ENCODE results near the gene KNL1. TPM values are rescaled to one million over a fixed set of nuclear protein-coding genes. Genes with fewer than 3 reads are reported as not detected.
"Not testable (repeated sequence)": the region's sequence is repeated elsewhere in the genome, so short reads cannot be mapped to it uniquely, and the experiment has no call there.

The KNL1 gene
- total and polyA plus RNA-seq, 4 donors, result 0.45 to 5.4 (median 0.74) TPM

DNA sequence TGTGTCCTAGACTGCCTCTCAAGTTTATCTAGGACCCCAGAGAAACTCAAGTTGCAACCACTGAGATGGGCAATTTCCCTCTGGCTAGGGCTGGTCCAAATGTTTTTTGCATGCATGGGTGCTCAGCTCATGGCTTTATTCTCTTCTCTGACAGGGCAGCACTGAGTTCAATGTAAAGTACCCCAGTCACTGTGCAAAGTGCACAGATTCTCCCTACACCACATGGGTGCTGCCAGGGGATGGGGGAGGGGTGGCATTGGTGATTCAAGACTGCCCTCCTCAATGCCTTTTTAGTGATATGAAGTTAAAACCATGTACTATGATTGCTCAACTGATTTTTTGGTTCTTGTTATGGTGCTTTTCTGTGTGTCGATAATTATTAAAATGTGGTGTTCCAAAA lies 86.1 kb downstream of the KNL1 start:
- no peak overlapping the region for H3K27ac ChIP-seq (ENCODE audit: low read depth in 1 of 2, low read length in 1 of 2)
- no peaks in the 10 kb centered on the region for H3K9me3 ChIP-seq (ENCODE audit: control insufficient read depth in 4 of 4, insufficient read depth in 3 of 4, low read length in 3 of 4)
- ATAC-seq (ENCODE audit: insufficient read depth, low FRiP score) (no peak), DNase-seq (no peak)
- H3K9ac ChIP-seq (ENCODE audit: insufficient read depth in 1 of 2, low read length in 2 of 2), result no peak overlapping the region
- WGBS, 2 donors, result 94 to 98% methylated on average over 1 of the region's 1 CpG
- no peak overlapping the region for H3K4me3 ChIP-seq
- TF ChIP-seq, protein P1, sequence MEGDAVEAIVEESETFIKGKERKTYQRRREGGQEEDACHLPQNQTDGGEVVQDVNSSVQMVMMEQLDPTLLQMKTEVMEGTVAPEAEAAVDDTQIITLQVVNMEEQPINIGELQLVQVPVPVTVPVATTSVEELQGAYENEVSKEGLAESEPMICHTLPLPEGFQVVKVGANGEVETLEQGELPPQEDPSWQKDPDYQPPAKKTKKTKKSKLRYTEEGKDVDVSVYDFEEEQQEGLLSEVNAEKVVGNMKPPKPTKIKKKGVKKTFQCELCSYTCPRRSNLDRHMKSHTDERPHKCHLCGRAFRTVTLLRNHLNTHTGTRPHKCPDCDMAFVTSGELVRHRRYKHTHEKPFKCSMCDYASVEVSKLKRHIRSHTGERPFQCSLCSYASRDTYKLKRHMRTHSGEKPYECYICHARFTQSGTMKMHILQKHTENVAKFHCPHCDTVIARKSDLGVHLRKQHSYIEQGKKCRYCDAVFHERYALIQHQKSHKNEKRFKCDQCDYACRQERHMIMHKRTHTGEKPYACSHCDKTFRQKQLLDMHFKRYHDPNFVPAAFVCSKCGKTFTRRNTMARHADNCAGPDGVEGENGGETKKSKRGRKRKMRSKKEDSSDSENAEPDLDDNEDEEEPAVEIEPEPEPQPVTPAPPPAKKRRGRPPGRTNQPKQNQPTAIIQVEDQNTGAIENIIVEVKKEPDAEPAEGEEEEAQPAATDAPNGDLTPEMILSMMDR (IDR thresholded peaks at IDR 0.05; ENCODE audit: control extremely low read depth, extremely low read depth), result no peak
- H3K4me1 ChIP-seq (ENCODE audit: control insufficient read depth in 5 of 5, insufficient read depth in 5 of 5, low read length in 5 of 5), result no peaks in the 10 kb centered on the region
- H3K36me3 ChIP-seq (ENCODE audit: control insufficient read depth in 4 of 4, insufficient read depth in 4 of 4, low read length in 4 of 4), result no peaks in the 10 kb centered on the region
- no peaks in the 10 kb centered on the region for H3K27me3 ChIP-seq (ENCODE audit: control insufficient read depth in 3 of 3, insufficient read depth in 3 of 3, low read length in 2 of 3)

GRCh38 chr15:40680959-40681358 lies 86.9 kb downstream of the KNL1 start:
- 42 to 50% methylated on average over 1 of the region's 1 CpG for WGBS, 2 donors
- not testable (repeated sequence) for H3K27ac ChIP-seq (ENCODE audit: low read depth in 1 of 2, low read length in 1 of 2); H3K9ac ChIP-seq (ENCODE audit: insufficient read depth in 1 of 2, low read length in 2 of 2); H3K36me3 ChIP-seq (ENCODE audit: control insufficient read depth in 4 of 4, insufficient read depth in 4 of 4, low read length in 4 of 4); H3K4me1 ChIP-seq (ENCODE audit: control insufficient read depth in 5 of 5, insufficient read depth in 5 of 5, low read length in 5 of 5); DNase-seq; H3K4me3 ChIP-seq; H3K9me3 ChIP-seq (ENCODE audit: control insufficient read depth in 4 of 4, insufficient read depth in 3 of 4, low read length in 3 of 4); H3K27me3 ChIP-seq (ENCODE audit: control insufficient read depth in 3 of 3, insufficient read depth in 3 of 3, low read length in 2 of 3); ATAC-seq (ENCODE audit: insufficient read depth, low FRiP score)

DNA sequence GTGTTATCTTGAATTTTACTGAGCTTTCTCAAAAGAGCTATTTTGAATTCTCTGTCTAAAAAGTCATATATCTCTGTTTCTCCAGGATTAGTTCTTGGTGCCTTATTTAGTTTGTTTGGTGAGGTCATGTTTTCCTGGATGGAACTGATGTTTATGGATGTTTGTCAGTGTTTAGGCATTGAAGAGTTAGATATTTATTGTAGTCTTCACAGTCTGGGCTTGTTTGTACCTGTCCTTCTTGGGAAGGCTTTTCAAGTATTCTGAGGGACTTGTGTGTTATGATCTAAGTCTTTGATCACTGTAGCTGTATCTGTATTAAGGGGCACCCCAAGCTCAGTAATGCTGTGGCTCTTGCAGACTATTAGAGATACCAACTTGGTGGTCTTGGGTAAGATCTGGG lies 90.3 kb downstream of the KNL1 start:
- Histone ChIP-seq H3K9me3 (ENCODE audit: control insufficient read depth in 4 of 4, insufficient read depth in 3 of 4, low read length in 3 of 4) (no peaks in the 10 kb centered on the region), H3K4me3 (no peak overlapping the region), H3K4me1 (ENCODE audit: control insufficient read depth in 5 of 5, insufficient read depth in 5 of 5, low read length in 5 of 5) (no peaks in the 10 kb centered on the region), H3K27ac (ENCODE audit: low read depth in 1 of 2, low read length in 1 of 2) (no peak overlapping the region), H3K36me3 (ENCODE audit: control insufficient read depth in 4 of 4, insufficient read depth in 4 of 4, low read length in 4 of 4) (no peaks in the 10 kb centered on the region), H3K9ac (ENCODE audit: insufficient read depth in 1 of 2, low read length in 2 of 2) (no peak overlapping the region), H3K27me3 (ENCODE audit: control insufficient read depth in 3 of 3, insufficient read depth in 3 of 3, low read length in 2 of 3) (no peaks in the 10 kb centered on the region)
- no peak for ATAC-seq (ENCODE audit: insufficient read depth, low FRiP score)
- TF ChIP-seq, protein P1 (IDR thresholded peaks at IDR 0.05; ENCODE audit: control extremely low read depth, extremely low read depth), result no peak
- no peak for DNase-seq

DNA sequence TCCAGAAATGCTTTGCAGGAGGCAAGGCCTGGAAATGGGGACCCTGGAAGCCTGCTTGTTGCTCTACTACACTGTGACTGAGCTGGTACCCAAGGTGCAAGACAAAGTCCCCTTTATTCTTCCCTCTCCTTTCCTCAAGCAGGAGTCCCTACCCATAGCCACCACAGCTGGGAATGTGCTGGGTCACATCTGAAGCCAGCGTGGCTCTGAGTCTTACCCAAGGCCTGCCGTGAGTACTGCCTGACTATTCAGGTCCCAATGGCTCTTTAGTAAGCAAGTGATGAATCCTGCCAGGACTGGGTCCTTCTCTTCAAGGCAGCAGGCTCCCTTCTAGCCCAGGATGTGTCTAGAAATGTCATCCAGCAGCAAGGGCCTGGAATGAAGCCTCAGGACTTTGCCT lies 91.3 kb downstream of the KNL1 start:
- ATAC-seq (ENCODE audit: insufficient read depth, low FRiP score), result no peak
- WGBS, 2 donors, result 87 to 94% methylated on average over 2 of the region's 2 CpGs
- TF ChIP-seq, protein P1 (IDR thresholded peaks at IDR 0.05; ENCODE audit: control extremely low read depth, extremely low read depth), result no peak
- Histone ChIP-seq H3K27me3 (ENCODE audit: control insufficient read depth in 3 of 3, insufficient read depth in 3 of 3, low read length in 2 of 3) (no peaks in the 10 kb centered on the region), H3K36me3 (ENCODE audit: control insufficient read depth in 4 of 4, insufficient read depth in 4 of 4, low read length in 4 of 4) (peaks cover 0 to under 1% (median 0%) of the 10 kb centered on the region in 4 donors), H3K27ac (ENCODE audit: low read depth in 1 of 2, low read length in 1 of 2) (no peak overlapping the region), H3K4me1 (ENCODE audit: control insufficient read depth in 5 of 5, insufficient read depth in 5 of 5, low read length in 5 of 5) (no peaks in the 10 kb centered on the region), H3K9ac (ENCODE audit: insufficient read depth in 1 of 2, low read length in 2 of 2) (no peak overlapping the region), H3K4me3 (no peak overlapping the region), H3K9me3 (ENCODE audit: control insufficient read depth in 4 of 4, insufficient read depth in 3 of 4, low read length in 3 of 4) (no peaks in the 10 kb centered on the region)
- DNase-seq, result no peak

All from lung (tissue), 12 donors.